Uterus (tissue), 2 donors: ENCODE data around the gene ATP5F1D.

ENCODE experiments used
- CTCF ChIP-seq, 4 experiments: fragments of 200-600 bp in 2 of 4; fragments of 450-650 bp in 2 of 4; sonication (generic) in 2 of 4; IDR thresholded peaks; one replicate each; pipeline ENCODE4 v1.5.1; 2016 to 2019; ENCODE audit warnings: antibody characterized with exemption in 4 of 4, mild to moderate bottlenecking in 2 of 4, moderate library complexity in 1 of 4
- POLR2A ChIP-seq, 2 donors: fragments of 450-650 bp; IDR thresholded peaks; one replicate each; pipeline ENCODE4 v1.6.1; 2016; ENCODE audit warnings: antibody characterized with exemption in 2 of 2, mild to moderate bottlenecking in 1 of 2, moderate library complexity in 1 of 2

- TF ChIP-seq CTCF (IDR thresholded peaks at IDR 0.05) (no peak), POLR2A (IDR thresholded peaks at IDR 0.05) (no peak)
These were observed 10.0 kb downstream of the ATP5F1D start for GRCh38 chr19:1251330-1252220.
